ENCODE data around the gene CDK7. TPM values are rescaled to one million over a fixed set of nuclear protein-coding genes. Genes with fewer than 3 reads are reported as not detected.

The CDK7 gene
- total and polyA plus RNA-seq, 2 donors = 17.3 to 31.2 TPM

DNA sequence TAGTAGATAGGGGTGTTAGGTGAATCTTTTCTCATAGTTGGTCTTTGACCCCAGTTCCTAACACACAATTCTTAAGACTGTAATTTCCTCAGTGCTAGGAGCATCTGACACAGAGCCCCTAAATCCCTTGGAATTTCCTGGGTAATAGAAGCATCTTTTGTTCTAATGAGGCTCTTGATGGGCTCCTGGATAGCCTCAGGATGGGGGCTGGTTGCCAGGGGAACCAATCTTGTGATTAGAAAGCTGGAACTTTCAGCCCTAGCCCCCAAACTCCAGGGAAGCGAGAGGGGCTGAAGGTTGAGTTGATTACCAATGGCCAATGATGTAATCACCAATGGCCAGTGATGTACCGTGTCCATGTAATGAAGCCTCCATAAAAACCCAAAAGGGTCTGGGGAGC is 53.4 kb downstream of the CDK7 start:
- DNase-seq (ENCODE audit: extremely low spot score) = no peak
- H3K4me3 ChIP-seq (ENCODE audit: low read depth, low read length) = no peak overlapping the region
- no peaks in the 10 kb centered on the region for H3K36me3 ChIP-seq (ENCODE audit: insufficient read depth)
- H3K4me1 ChIP-seq (ENCODE audit: insufficient read depth) = no peaks in the 10 kb centered on the region
- WGBS = 44% methylated on average over 2 of the region's 2 CpGs
- H3K27ac ChIP-seq (ENCODE audit: low read depth) = no peak overlapping the region

- Histone ChIP-seq H3K4me3 (ENCODE audit: low read depth, low read length) (no peak overlapping the region), H3K36me3 (ENCODE audit: insufficient read depth) (no peaks in the 10 kb centered on the region), H3K27ac (ENCODE audit: low read depth) (no peak overlapping the region), H3K4me1 (ENCODE audit: insufficient read depth) (no peaks in the 10 kb centered on the region)
- DNase-seq (ENCODE audit: extremely low spot score) = no peak
- 88% methylated on average over 1 of the region's 1 CpG for whole genome bisulfite sequencing
Measured at GRCh38 chr5:69288688-69289087, 54.0 kb downstream of the CDK7 start.

- DNase-seq (ENCODE audit: extremely low spot score) = no peak
Measured at GRCh38 chr5:69292306-69292705, 57.6 kb downstream of the CDK7 start.

DNA sequence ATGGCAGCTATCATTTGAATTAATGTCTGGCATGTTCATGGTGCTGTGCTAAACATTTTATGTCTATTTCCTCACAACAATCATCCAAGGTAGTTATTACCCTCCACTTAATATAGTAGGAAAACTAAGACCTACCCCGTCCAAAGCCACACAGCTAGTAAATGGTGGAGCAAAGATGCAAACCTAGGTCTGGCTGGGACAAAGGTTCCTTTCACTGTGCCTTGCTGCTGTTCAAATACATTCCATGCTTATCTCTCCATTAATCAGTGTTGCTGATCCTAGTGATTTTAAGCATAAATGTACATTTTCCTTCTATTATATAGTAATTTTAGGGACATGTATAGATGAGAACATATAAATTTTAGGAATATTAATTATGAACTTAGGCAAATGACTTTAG is 59.2 kb downstream of the CDK7 start:
- Histone ChIP-seq H3K4me1 (ENCODE audit: insufficient read depth) (no peaks in the 10 kb centered on the region), H3K36me3 (ENCODE audit: insufficient read depth) (no peaks in the 10 kb centered on the region), H3K27ac (ENCODE audit: low read depth) (no peak overlapping the region), H3K4me3 (ENCODE audit: low read depth, low read length) (no peak overlapping the region)
- WGBS = 90% methylated on average over 1 of the region's 1 CpG
- no peak for DNase-seq (ENCODE audit: extremely low spot score)

More at GRCh38 chr5:69292306-69292705, 57.6 kb downstream of the CDK7 start:
- H3K4me1 ChIP-seq (ENCODE audit: insufficient read depth) = no peaks in the 10 kb centered on the region
- WGBS = 96% methylated on average over 2 of the region's 2 CpGs
- H3K4me3 ChIP-seq (ENCODE audit: low read depth, low read length) = no peak overlapping the region
- H3K27ac ChIP-seq (ENCODE audit: low read depth) = no peak overlapping the region
- H3K36me3 ChIP-seq (ENCODE audit: insufficient read depth) = no peaks in the 10 kb centered on the region

- H3K4me3 ChIP-seq (ENCODE audit: low read depth, low read length) = no peak overlapping the region
- WGBS = 63% methylated on average over 10 of the region's 10 CpGs
- H3K27ac ChIP-seq (ENCODE audit: low read depth) = no peak overlapping the region
- no peak for DNase-seq (ENCODE audit: extremely low spot score)
- no peaks in the 10 kb centered on the region for H3K4me1 ChIP-seq (ENCODE audit: insufficient read depth)
- H3K36me3 ChIP-seq (ENCODE audit: insufficient read depth) = no peaks in the 10 kb centered on the region
Measured at GRCh38 chr5:69295088-69295754, 60.5 kb downstream of the CDK7 start.

- Histone ChIP-seq H3K4me3 (ENCODE audit: low read depth, low read length) (no peak overlapping the region), H3K4me1 (ENCODE audit: insufficient read depth) (no peaks in the 10 kb centered on the region), H3K27ac (ENCODE audit: low read depth) (no peak overlapping the region), H3K36me3 (ENCODE audit: insufficient read depth) (no peaks in the 10 kb centered on the region)
- DNase-seq (ENCODE audit: extremely low spot score) = no peak
- WGBS = 80% methylated on average over 6 of the region's 6 CpGs
Measured at GRCh38 chr5:69299625-69300024, 64.9 kb downstream of the CDK7 start.

- Histone ChIP-seq H3K4me3 (ENCODE audit: low read depth, low read length) (no peak overlapping the region), H3K27ac (ENCODE audit: low read depth) (no peak overlapping the region), H3K4me1 (ENCODE audit: insufficient read depth) (no peaks in the 10 kb centered on the region), H3K36me3 (ENCODE audit: insufficient read depth) (no peaks in the 10 kb centered on the region)
- WGBS = 67% methylated on average over 5 of the region's 5 CpGs
- DNase-seq (ENCODE audit: extremely low spot score) = no peak
Measured at GRCh38 chr5:69300537-69301203, 66.0 kb downstream of the CDK7 start.

GRCh38 chr5:69305512-69305911 is 70.8 kb downstream of the CDK7 start:
- Histone ChIP-seq H3K36me3 (ENCODE audit: insufficient read depth) (peaks cover 2% of the 10 kb centered on the region), H3K4me1 (ENCODE audit: insufficient read depth) (no peaks in the 10 kb centered on the region), H3K27ac (ENCODE audit: low read depth) (no peak overlapping the region), H3K4me3 (ENCODE audit: low read depth, low read length) (no peak overlapping the region)
- DNase-seq (ENCODE audit: extremely low spot score) = no peak
- 86% methylated on average over 8 of the region's 8 CpGs for WGBS

GRCh38 chr5:69308046-69308553 is 73.4 kb downstream of the CDK7 start:
- H3K4me3 ChIP-seq (ENCODE audit: low read depth, low read length) = no peak overlapping the region
- H3K36me3 ChIP-seq (ENCODE audit: insufficient read depth) = peaks cover 2% of the 10 kb centered on the region
- H3K27ac ChIP-seq (ENCODE audit: low read depth) = no peak overlapping the region
- no peaks in the 10 kb centered on the region for H3K4me1 ChIP-seq (ENCODE audit: insufficient read depth)
- no peak for DNase-seq (ENCODE audit: extremely low spot score)
- 70% methylated on average over 3 of the region's 3 CpGs for WGBS

DNA sequence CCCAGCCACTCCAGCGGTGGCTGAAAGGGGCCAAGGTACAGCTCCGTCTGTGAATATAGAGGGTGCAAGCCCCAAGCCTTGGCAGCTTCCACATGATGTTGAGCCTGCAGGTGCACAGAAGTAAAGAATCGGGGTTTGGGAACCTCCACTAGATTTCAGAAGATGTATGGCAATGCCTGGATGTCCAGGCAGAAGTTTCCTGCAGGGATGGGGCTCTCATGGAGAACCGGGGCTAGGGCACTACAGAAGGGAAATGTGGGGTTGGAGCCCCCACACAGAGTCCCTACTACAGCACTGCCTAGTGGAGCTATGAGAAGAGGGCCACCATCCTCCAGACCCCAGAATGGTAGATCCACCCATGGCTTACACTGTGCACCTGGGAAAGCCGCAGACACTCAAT is 74.7 kb downstream of the CDK7 start:
- 97% methylated on average over 5 of the region's 5 CpGs for WGBS
- Histone ChIP-seq H3K27ac (ENCODE audit: low read depth) (no peak overlapping the region), H3K4me3 (ENCODE audit: low read depth, low read length) (no peak overlapping the region), H3K36me3 (ENCODE audit: insufficient read depth) (peaks cover 5% of the 10 kb centered on the region), H3K4me1 (ENCODE audit: insufficient read depth) (no peaks in the 10 kb centered on the region)
- no peak for DNase-seq (ENCODE audit: extremely low spot score)

DNA sequence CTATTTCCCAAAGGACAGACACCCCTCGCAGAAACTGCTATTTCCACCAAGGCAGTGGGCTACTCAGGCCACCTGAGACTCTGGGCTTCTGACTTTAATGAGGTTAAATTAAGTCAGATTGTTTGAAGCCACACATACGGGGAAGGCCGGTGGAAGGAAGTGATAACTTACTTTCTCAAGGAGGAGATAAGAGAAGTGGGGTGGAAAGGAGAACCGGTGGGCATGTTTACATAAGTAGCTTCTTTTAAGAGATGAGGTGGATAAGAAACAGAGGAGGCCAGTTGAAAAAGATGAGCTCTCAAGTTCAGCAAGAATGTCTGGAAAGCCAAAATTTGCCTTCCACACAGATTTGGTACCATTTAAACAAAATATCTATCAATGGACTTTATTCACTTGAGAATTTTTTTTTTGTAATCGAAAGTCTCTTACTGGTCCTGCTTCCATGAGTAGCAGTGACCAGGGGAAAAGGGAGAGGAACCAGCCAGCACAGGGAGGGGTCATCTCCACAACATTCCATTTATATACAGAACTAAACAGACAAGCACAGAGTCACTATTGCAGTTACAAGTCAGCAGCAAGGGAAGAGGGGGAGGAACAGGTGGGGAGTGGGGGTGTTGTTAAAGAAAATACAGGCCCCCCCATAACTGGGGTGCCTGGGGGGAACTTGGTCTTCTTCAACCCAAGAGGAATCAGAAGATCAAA is 77.9 kb downstream of the CDK7 start:
- H3K27ac ChIP-seq (ENCODE audit: low read depth) = no peak overlapping the region
- no peak for DNase-seq (ENCODE audit: extremely low spot score)
- 63% methylated on average over 5 of the region's 5 CpGs for WGBS
- H3K4me3 ChIP-seq (ENCODE audit: low read depth, low read length) = no peak overlapping the region
- H3K4me1 ChIP-seq (ENCODE audit: insufficient read depth) = no peaks in the 10 kb centered on the region
- H3K36me3 ChIP-seq (ENCODE audit: insufficient read depth) = peaks cover 7% of the 10 kb centered on the region

- Histone ChIP-seq H3K36me3 (ENCODE audit: insufficient read depth) (peaks cover 7% of the 10 kb centered on the region), H3K4me1 (ENCODE audit: insufficient read depth) (no peaks in the 10 kb centered on the region)
- 96% methylated on average over 9 of the region's 9 CpGs for whole genome bisulfite sequencing
Measured at GRCh38 chr5:69313428-69313827, 78.7 kb downstream of the CDK7 start.

GRCh38 chr5:69315972-69316371 is 81.3 kb downstream of the CDK7 start:
- Histone ChIP-seq H3K36me3 (ENCODE audit: insufficient read depth) (peaks cover 7% of the 10 kb centered on the region), H3K27ac (ENCODE audit: low read depth) (no peak overlapping the region), H3K4me1 (ENCODE audit: insufficient read depth) (no peaks in the 10 kb centered on the region), H3K4me3 (ENCODE audit: low read depth, low read length) (no peak overlapping the region)
- 92% methylated on average over 1 of the region's 1 CpG for WGBS
- DNase-seq (ENCODE audit: extremely low spot score) = no peak

More at GRCh38 chr5:69313428-69313827, 78.7 kb downstream of the CDK7 start:
- H3K4me3 ChIP-seq (ENCODE audit: low read depth, low read length) = no peak overlapping the region
- DNase-seq (ENCODE audit: extremely low spot score) = no peak
- H3K27ac ChIP-seq (ENCODE audit: low read depth) = no peak overlapping the region

DNA sequence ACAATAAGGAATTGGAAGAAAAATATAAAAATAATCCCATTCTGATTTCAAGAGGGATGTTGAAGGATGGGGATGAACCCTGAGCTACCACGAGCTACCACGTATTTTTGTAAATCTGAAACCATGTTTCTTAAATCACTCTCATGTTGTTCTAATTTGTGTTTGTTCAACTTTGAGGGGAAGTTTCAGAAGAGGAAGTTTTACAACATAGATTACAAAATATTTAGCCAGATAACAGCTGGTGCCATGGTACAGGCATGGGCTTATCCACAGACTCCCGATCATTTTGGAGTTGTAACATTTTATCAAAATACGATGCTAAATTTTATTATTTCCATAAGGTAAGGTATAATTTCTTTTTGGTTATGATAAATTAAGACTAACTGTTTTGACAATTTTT is 82.7 kb downstream of the CDK7 start:
- no peak overlapping the region for H3K27ac ChIP-seq (ENCODE audit: low read depth)
- no peaks in the 10 kb centered on the region for H3K4me1 ChIP-seq (ENCODE audit: insufficient read depth)
- DNase-seq (ENCODE audit: extremely low spot score) = no peak
- WGBS = 70% methylated on average over 4 of the region's 4 CpGs
- no peak overlapping the region for H3K4me3 ChIP-seq (ENCODE audit: low read depth, low read length)
- H3K36me3 ChIP-seq (ENCODE audit: insufficient read depth) = peaks cover 7% of the 10 kb centered on the region
